HepG2 (cell line): ENCODE measurements around the gene PYGO2. TPM values are rescaled to one million over a fixed set of nuclear protein-coding genes. Genes with fewer than 3 reads are reported as not detected.
A peak's percentile ranks its signal among the peaks of the same experiment; 100 is the strongest.

Source experiments
- ATAC-seq: fragments of 200-7000 bp; cut with Tn5 transposase; 3 replicates; pipeline ENCODE4 v1.9.1; 2020; ENCODE audit warnings: mild to moderate bottlenecking, moderate library complexity
- BruUV-seq: library from RNA; stranded (reverse); fragments of 400-500 nt; replicated peaks from 2 replicates; lab custom pipeline; 2021; lab: Mats Ljungman, UMichigan
- CTCF ChIA-PET: fragments of 300-600 bp; formaldehyde crosslinking; extraction: SDS; loops from one replicate; lab custom pipeline; 2021; ENCODE audit warnings: low total read pairs, inconsistent platforms, low intra/inter-chr PET ratio; lab: Yijun Ruan, JAX
- POLR2A ChIA-PET: fragments of 350-600 bp; sonication (Branson Sonifier 250); formaldehyde crosslinking; loops from one replicate; lab custom pipeline; 2020; ENCODE audit warnings: antibody characterized with exemption, inconsistent platforms; lab: Yijun Ruan, JAX
- DNase-seq: peaks from one replicate; pipeline ENCODE4 v3.0.0-alpha.2; 2015; ENCODE audit warnings: low spot score
- FAIRE-seq: peaks from 3 replicates; lab custom pipeline; 2011; peaks lifted over from hg19 to GRCh38; lab: Jason Lieb, UNC
- H2AFZ ChIP-seq: one replicate; pipeline ENCODE4 v1.6.1; 2011; ENCODE audit warnings: low read length, inconsistent platforms
- H3K27ac ChIP-seq: fragments of 300-600 bp; 3 replicates; pipeline ENCODE4 v1.8.0; 2011; ENCODE audit warnings: mixed run types, mild to moderate bottlenecking, mixed read lengths, low read length, inconsistent platforms; ENCODE audit not compliant: insufficient read depth; ENCODE audit errors: extremely low read length
- H3K27me3 ChIP-seq, 2 experiments: fragments of 200-600 bp in 1 of 2; 2 replicates in 1 of 2; 3 replicates in 1 of 2; pipeline versions ENCODE4 v1.6.0 to v1.8.0; 2011; ENCODE audit warnings: low read length in 2 of 2, mild to moderate bottlenecking in 2 of 2, moderate library complexity in 2 of 2, inconsistent platforms in 1 of 2; ENCODE audit not compliant: insufficient read depth in 2 of 2, control insufficient read depth in 1 of 2
- H3K36me3 ChIP-seq, 2 experiments: fragments of 200-600 bp in 1 of 2; replicated peaks in 1 of 2; 2 replicates in 1 of 2; 3 replicates in 1 of 2; pipeline versions ENCODE4 v1.5.1 to v1.8.0; 2011; ENCODE audit warnings: low read length in 2 of 2, inconsistent platforms in 1 of 2; ENCODE audit not compliant: insufficient read depth in 2 of 2, control insufficient read depth in 1 of 2
- H3K4me1 ChIP-seq: 2 replicates; pipeline ENCODE4 v1.5.1; 2012; ENCODE audit warnings: low read length, inconsistent platforms; ENCODE audit not compliant: insufficient read depth
- H3K4me2 ChIP-seq: 2 replicates; pipeline ENCODE4 v1.6.0; 2011; ENCODE audit warnings: low read depth, low read length, inconsistent platforms
- H3K4me3 ChIP-seq, 3 experiments: fragments of 200-600 bp in 1 of 3; sonication (generic), shearing (Covaris generic) in 1 of 3; replicated peaks in 1 of 3; 2 replicates each; pipeline ENCODE4 v1.5.1; 2011 to 2016; ENCODE audit warnings: low read length in 3 of 3, inconsistent platforms in 2 of 3, low read depth in 2 of 3, mild to moderate bottlenecking in 2 of 3, control low read depth in 1 of 3, mixed read lengths in 1 of 3; ENCODE audit not compliant: insufficient read depth in 1 of 3
- H3K79me2 ChIP-seq: one replicate; pipeline ENCODE4 v1.6.1; 2011; ENCODE audit warnings: low read length, inconsistent platforms; ENCODE audit not compliant: insufficient read depth
- H3K9ac ChIP-seq: 2 replicates; pipeline ENCODE4 v1.6.0; 2011; ENCODE audit warnings: mild to moderate bottlenecking, low read depth, low read length, inconsistent platforms; ENCODE audit not compliant: insufficient read depth
- H3K9me3 ChIP-seq: 2 replicates; pipeline ENCODE4 v1.5.1; 2012; ENCODE audit warnings: mild to moderate bottlenecking, low read length
- H4K20me1 ChIP-seq: 2 replicates; pipeline ENCODE4 v1.6.0; 2011; ENCODE audit warnings: inconsistent platforms, mild to moderate bottlenecking, low read length, moderate library complexity; ENCODE audit not compliant: insufficient read depth
- BCL3 ChIP-seq: sonication (generic); formaldehyde crosslinking; IDR thresholded peaks from 2 replicates; pipeline ENCODE4 v1.5.1; 2020; ENCODE audit warnings: mild to moderate bottlenecking, missing genetic modification reagents, moderate library complexity
- FOXM1 ChIP-seq: sonication (generic); formaldehyde crosslinking; IDR thresholded peaks from 2 replicates; pipeline ENCODE4 v1.5.0; 2020; ENCODE audit warnings: missing genetic modification reagents
- GPBP1L1 ChIP-seq: sonication (generic); formaldehyde crosslinking; IDR thresholded peaks from 2 replicates; pipeline ENCODE4 v1.5.0; 2020; ENCODE audit warnings: mild to moderate bottlenecking, missing genetic modification reagents
- HNRNPL ChIP-seq: fragments of 200-400 bp; formaldehyde crosslinking; IDR thresholded peaks from 2 replicates; pipeline ENCODE4 v1.6.1; 2017; ENCODE audit warnings: mild to moderate bottlenecking, low read depth, low read length
- KMT2A ChIP-seq: sonication (generic); formaldehyde crosslinking; IDR thresholded peaks from 2 replicates; pipeline ENCODE4 v1.4.0; 2020; ENCODE audit warnings: missing genetic modification reagents
- KMT2B ChIP-seq: IDR thresholded peaks from 2 replicates; pipeline ENCODE4 v1.6.1; 2016; ENCODE audit warnings: missing genetic modification reagents, missing compliant biosample characterization
- MAFG ChIP-seq: sonication (generic); formaldehyde crosslinking; IDR thresholded peaks from 2 replicates; pipeline ENCODE4 v1.5.1; 2020; ENCODE audit warnings: mild to moderate bottlenecking, missing genetic modification reagents
- MED8 ChIP-seq: sonication (generic); formaldehyde crosslinking; IDR thresholded peaks from 2 replicates; pipeline ENCODE4 v1.8.1; 2023; ENCODE audit warnings: mild to moderate bottlenecking, missing genetic modification reagents; ENCODE audit not compliant: insufficient replicate concordance
- MYC ChIP-seq: sonication (generic); formaldehyde crosslinking; IDR thresholded peaks from 2 replicates; pipeline ENCODE4 v1.9.0; 2021; ENCODE audit warnings: missing genetic modification reagents, borderline replicate concordance
- NR0B2 ChIP-seq: sonication (generic); formaldehyde crosslinking; IDR thresholded peaks from 2 replicates; pipeline ENCODE4 v1.4.0; 2020; ENCODE audit warnings: mild to moderate bottlenecking, missing genetic modification reagents
- RELA ChIP-seq: sonication (generic); formaldehyde crosslinking; IDR thresholded peaks from 2 replicates; pipeline ENCODE4 v1.4.0; 2020; ENCODE audit warnings: missing genetic modification reagents
- SAP130 ChIP-seq: IDR thresholded peaks from 2 replicates; pipeline ENCODE4 v1.6.1; 2016; ENCODE audit warnings: low read depth
- ZBTB14 ChIP-seq: sonication (generic); formaldehyde crosslinking; IDR thresholded peaks from 2 replicates; pipeline ENCODE4 v1.4.0; 2020; ENCODE audit warnings: missing genetic modification reagents
- ZBTB43 ChIP-seq: sonication (generic); formaldehyde crosslinking; conservative IDR thresholded peaks from 2 replicates; pipeline ENCODE4 v1.4.0; 2020; ENCODE audit warnings: missing genetic modification reagents
- ZFP1 ChIP-seq: IDR thresholded peaks from 2 replicates; pipeline ENCODE4 v1.6.1; 2016
- ZNF543 ChIP-seq: sonication (generic); formaldehyde crosslinking; IDR thresholded peaks from 2 replicates; pipeline ENCODE4 v1.4.0; 2020; ENCODE audit warnings: mild to moderate bottlenecking, missing genetic modification reagents
- ZNF558 ChIP-seq: sonication (generic); formaldehyde crosslinking; IDR thresholded peaks from 2 replicates; pipeline ENCODE4 v1.9.0; 2022; ENCODE audit warnings: mild to moderate bottlenecking, missing genetic modification reagents, borderline replicate concordance
- ZNF788 ChIP-seq: sonication (generic); formaldehyde crosslinking; IDR thresholded peaks from 2 replicates; pipeline ENCODE4 v1.5.0; 2020; ENCODE audit warnings: mild to moderate bottlenecking, missing genetic modification reagents, borderline replicate concordance
- ZNF816 ChIP-seq: sonication (generic); formaldehyde crosslinking; IDR thresholded peaks from 2 replicates; pipeline ENCODE4 v1.8.0; 2022; ENCODE audit warnings: missing genetic modification reagents, mild to moderate bottlenecking, borderline replicate concordance
- ZSCAN9 ChIP-seq: IDR thresholded peaks from 2 replicates; pipeline ENCODE4 v1.6.1; 2016; ENCODE audit warnings: borderline replicate concordance
- WGBS: methylation state at CpG from one replicate; pipeline ENCODE4 v1.1.6; 2017; ENCODE audit warnings: low lambda C conversion rate; 5-methylcytosine and 5-hydroxymethylcytosine counted together
- in situ Hi-C: cut with HindIII; loops from 2 replicates; pipeline ENCODE4 v1.10.0; 2017; ENCODE audit warnings: low pct_unique_long_range_greater_than_20kb; ENCODE audit not compliant: extremely low pct_ligation_motif_present
- intact Hi-C: fragments of 100-400 bp; cut with micrococcal nuclease; formaldehyde crosslinking; loops from one replicate; pipeline ENCODE4 v1.10.0; 2022; ENCODE audit not compliant: unreplicated experiment
- polyA plus RNA-seq, 8 experiments: library from polyadenylated mRNA; depleted of rRNA in 3 of 8; stranded (reverse) in 7 of 8; unstranded in 1 of 8; fragments of >200 nt; fragmentation: Illumina TruSeq in 4 of 8; extraction: Trizol in 4 of 8; gene quantifications; 2 replicates each; pipeline versions ENCODE4 v1.2.1 to v1.2.3, GENCODE V29; 2011 to 2016; ENCODE audit warnings: low read depth in 4 of 8, missing spikeins in 1 of 8, mixed read lengths in 1 of 8; ENCODE audit not compliant: insufficient read depth in 1 of 8
- total RNA-seq, 5 experiments: library from RNA; depleted of rRNA; stranded (reverse); fragments of >200 nt; fragmentation: Illumina TruSeq; extraction: Trizol; gene quantifications; 2 replicates each; pipeline ENCODE4 v1.2.3, GENCODE V29; 2016; ENCODE audit warnings: low read depth in 1 of 5

PYGO2 gene
- total and polyA plus RNA-seq, 2 of the 13 experiments (the other 11 are each of a cell fraction or from before 2014, with no cell fraction given) = 20.3 to 21.8 TPM

GRCh38 chr1:154936555-154937084 is 25.0 kb downstream of the PYGO2 start, which contains the start of gene PMVK:
TSS of gene PMVK (minus strand) at chr1:154936719. CDS start at chr1:154936685, 34 bp downstream.
- peak; percentile 69 for ATAC-seq
- POLR2A ChIA-PET = interaction anchor here (1.0 to 2.6 kb wide), 20 partner anchors 9 to 1804 kb away, joined by 3 to 28 read pairs (median 5); partner anchors contain the start of genes EFNA4, MRPL24, PBXIP1 and PYGO2
- CTCF ChIA-PET = interaction anchor here (1.3 kb wide), 1 partner anchor 30 kb away, joined by 6 read pairs; no protein-coding TSS in a partner anchor
- intact Hi-C loops = loop anchor here (2.0 kb wide), 1 partner anchor 30 kb away; no protein-coding TSS in a partner anchor
- DNase-seq = peak; percentile 88
- Histone ChIP-seq H3K4me3 (peak within 1 kb of the TSS; percentile 57 to 77 (median 69)), H3K79me2 (no peaks in the 10 kb centered on the region), H4K20me1 (no peaks in the 10 kb centered on the region), H3K27ac (peak within 1 kb of the TSS; percentile 99), H3K9me3 (no peaks in the 10 kb centered on the region), H3K27me3 (no peaks in the 10 kb centered on the region), H3K9ac (peak within 1 kb of the TSS; percentile 95), H3K4me1 (peaks cover 74% of the 10 kb centered on the region), H2AFZ (peak within 1 kb of the TSS; percentile 78), H3K4me2 (peak within 1 kb of the TSS; percentile 91), H3K36me3 (no peaks in the 10 kb centered on the region)
- BruUV-seq = no TSS peak
- FAIRE-seq = peak; percentile 94
- in situ Hi-C loops = no loop called here
- 0% methylated on average over 18 of the region's 45 CpGs for WGBS
- peak; percentile 96 for TF ChIP-seq ZBTB43 (CRISPR knock-in tag)
- peak; percentile 97; the same call in 1 of the 2 replicates for TF ChIP-seq ZNF816 (CRISPR knock-in tag)
- TF ChIP-seq KMT2B (CRISPR knock-in tag) = peak; percentile 83; the same call in 1 of the 2 replicates
- peak; percentile 95 for TF ChIP-seq MYC (CRISPR knock-in tag)
- TF ChIP-seq ZNF788 (CRISPR knock-in tag) = peak; percentile 93
- TF ChIP-seq BCL3 (CRISPR knock-in tag) = peak; percentile 99
- TF ChIP-seq MED8 (CRISPR knock-in tag) = peak; percentile 85
- TF ChIP-seq SAP130 = peak; percentile 90
- TF ChIP-seq KMT2A (CRISPR knock-in tag) = peak; percentile 68
- TF ChIP-seq MAFG (CRISPR knock-in tag) = no peak
- TF ChIP-seq ZFP1 (CRISPR knock-in tag) = peak; percentile 18; the same call in 1 of the 2 replicates
- TF ChIP-seq GPBP1L1 (CRISPR knock-in tag) = no peak
- TF ChIP-seq RELA = no peak
- TF ChIP-seq ZSCAN9 (CRISPR knock-in tag) = peak; percentile 99
- TF ChIP-seq NR0B2 (CRISPR knock-in tag) = peak; percentile 99
- TF ChIP-seq ZNF543 (CRISPR knock-in tag) = peak; percentile 99
- TF ChIP-seq ZNF558 (CRISPR knock-in tag) = peak; percentile 98; the same call in 1 of the 2 replicates
- TF ChIP-seq ZBTB14 (CRISPR knock-in tag) = no peak
- TF ChIP-seq HNRNPL = 0 out of 2 replicates have a peak, but pooled peaks have one; percentile 64
- 0 out of 2 replicates have a peak, but pooled peaks have one; percentile 69 for TF ChIP-seq FOXM1 (CRISPR knock-in tag)
